Natural killer cell treated with Interleukin-12 subunit alpha and Interleukin-12 subunit beta and Interleukin-15 and Interleukin-18, amount 100 ng/mL, for 72 hours (primary cell): ENCODE results near the gene SPSB4. TPM values are rescaled to one million over a fixed set of nuclear protein-coding genes. Genes with fewer than 3 reads are reported as not detected.
"Not testable (repeated sequence)": the region's sequence is repeated elsewhere in the genome, so short reads cannot be mapped to it uniquely, and the experiment has no call there.

Source experiments
- ATAC-seq, 2 donors: fragments of 150-1000 bp; cut with Tn5 transposase in 1 of 2; sonication (Bioruptor Pico), chemical (Tn5 transposase) in 1 of 2; 2 replicates each; pipeline ENCODE4 v1.10.0; 2021
- DNase-seq: peaks from one replicate; pipeline ENCODE4 v3.0.0; 2022; ENCODE audit warnings: low spot score
- H3K27ac Mint-ChIP-seq, 2 donors: 1 replicate in 1 of 2; 2 replicates in 1 of 2; pipeline ENCODE4 v1.8.0; 2022; ENCODE audit warnings: mixed read lengths in 2 of 2, mild to moderate bottlenecking in 1 of 2, moderate library complexity in 1 of 2
- H3K27me3 Mint-ChIP-seq, 2 donors: 1 replicate in 1 of 2; 2 replicates in 1 of 2; pipeline ENCODE4 v1.8.0; 2022; ENCODE audit warnings: mixed read lengths in 2 of 2
- H3K36me3 Mint-ChIP-seq: one replicate; pipeline ENCODE4 v1.8.0; 2022; ENCODE audit warnings: mixed read lengths
- H3K4me1 Mint-ChIP-seq, 2 donors: 1 replicate in 1 of 2; 2 replicates in 1 of 2; pipeline ENCODE4 v1.8.0; 2022; ENCODE audit warnings: low read depth in 2 of 2, mixed read lengths in 2 of 2, mild to moderate bottlenecking in 1 of 2
- H3K4me3 Mint-ChIP-seq: one replicate; pipeline ENCODE4 v1.8.0; 2022; ENCODE audit warnings: mixed read lengths
- H3K9me3 Mint-ChIP-seq: 2 replicates; pipeline ENCODE4 v1.8.0; 2022; ENCODE audit warnings: mixed read lengths
- total RNA-seq, 2 donors: library from RNA; stranded (reverse); gene quantifications; one replicate each; pipeline ENCODE4 v1.2.3, GENCODE V29; 2022

SPSB4 gene
- total RNA-seq, 2 donors from 2014 or later = not detected

- ATAC-seq = no peak
- no peak overlapping the region for H3K4me3 Mint-ChIP-seq
- no peaks in the 10 kb centered on the region for H3K9me3 Mint-ChIP-seq
- H3K4me1 Mint-ChIP-seq = no peaks in the 10 kb centered on the region
- no peak for DNase-seq
- H3K36me3 Mint-ChIP-seq = no peaks in the 10 kb centered on the region
- peaks cover 0 to 3% of the 10 kb centered on the region in 2 donors for H3K27me3 Mint-ChIP-seq
- H3K27ac Mint-ChIP-seq = no peak overlapping the region
These were observed 51.9 kb downstream of the SPSB4 start for GRCh38 chr3:141103067-141103466.

- H3K27ac Mint-ChIP-seq = no peak overlapping the region
- H3K4me1 Mint-ChIP-seq = no peaks in the 10 kb centered on the region
- H3K9me3 Mint-ChIP-seq = no peaks in the 10 kb centered on the region
- DNase-seq (no peak), ATAC-seq (no peak)
- H3K36me3 Mint-ChIP-seq = no peaks in the 10 kb centered on the region
- peaks cover 0 to 3% of the 10 kb centered on the region in 2 donors for H3K27me3 Mint-ChIP-seq
- no peak overlapping the region for H3K4me3 Mint-ChIP-seq
These were observed 52.4 kb downstream of the SPSB4 start for GRCh38 chr3:141103503-141103902.

GRCh38 chr3:141104151-141104821 lies 53.1 kb downstream of the SPSB4 start:
- no peaks in the 10 kb centered on the region for H3K36me3 Mint-ChIP-seq
- peaks cover 0 to 3% of the 10 kb centered on the region in 2 donors for H3K27me3 Mint-ChIP-seq
- DNase-seq (no peak), ATAC-seq (no peak)
- no peaks in the 10 kb centered on the region for H3K4me1 Mint-ChIP-seq
- no peak overlapping the region for H3K4me3 Mint-ChIP-seq
- no peak overlapping the region for H3K27ac Mint-ChIP-seq
- H3K9me3 Mint-ChIP-seq = no peaks in the 10 kb centered on the region

GRCh38 chr3:141105828-141106628 lies 54.9 kb downstream of the SPSB4 start:
- Mint-ChIP-seq H3K4me3 (no peak overlapping the region), H3K4me1 (no peaks in the 10 kb centered on the region), H3K27me3 (no peaks in the 10 kb centered on the region), H3K36me3 (no peaks in the 10 kb centered on the region), H3K27ac (no peak overlapping the region), H3K9me3 (no peaks in the 10 kb centered on the region)
- ATAC-seq (no peak), DNase-seq (no peak)

GRCh38 chr3:141106842-141107241 lies 55.7 kb downstream of the SPSB4 start:
- Mint-ChIP-seq H3K27me3 (no peaks in the 10 kb centered on the region), H3K36me3 (no peaks in the 10 kb centered on the region), H3K27ac (no peak overlapping the region), H3K4me3 (no peak overlapping the region), H3K9me3 (no peaks in the 10 kb centered on the region), H3K4me1 (no peaks in the 10 kb centered on the region)
- ATAC-seq (no peak), DNase-seq (no peak)

- H3K4me3 Mint-ChIP-seq = no peak overlapping the region
- no peaks in the 10 kb centered on the region for H3K9me3 Mint-ChIP-seq
- H3K36me3 Mint-ChIP-seq = no peaks in the 10 kb centered on the region
- DNase-seq (no peak), ATAC-seq (no peak)
- no peaks in the 10 kb centered on the region for H3K4me1 Mint-ChIP-seq
- H3K27me3 Mint-ChIP-seq = peaks cover 0 to 3% of the 10 kb centered on the region in 2 donors
- H3K27ac Mint-ChIP-seq = no peak overlapping the region
These were observed 56.9 kb downstream of the SPSB4 start for GRCh38 chr3:141108039-141108438.

- H3K36me3 Mint-ChIP-seq = no peaks in the 10 kb centered on the region
- ATAC-seq (no peak), DNase-seq (no peak)
- peak overlapping the region in 1 of 2 donors; percentile 33 for H3K27ac Mint-ChIP-seq
- H3K9me3 Mint-ChIP-seq = no peaks in the 10 kb centered on the region
- H3K4me1 Mint-ChIP-seq = no peaks in the 10 kb centered on the region
- H3K27me3 Mint-ChIP-seq = peaks cover 0 to 8% of the 10 kb centered on the region in 2 donors
- no peak overlapping the region for H3K4me3 Mint-ChIP-seq
These were observed 58.6 kb downstream of the SPSB4 start for GRCh38 chr3:141109751-141110150.

GRCh38 chr3:141110322-141110721 lies 59.2 kb downstream of the SPSB4 start:
- peaks cover 0 to 8% of the 10 kb centered on the region in 2 donors for H3K27me3 Mint-ChIP-seq
- no peaks in the 10 kb centered on the region for H3K36me3 Mint-ChIP-seq
- no peak overlapping the region for H3K4me3 Mint-ChIP-seq
- no peak for ATAC-seq
- no peaks in the 10 kb centered on the region for H3K4me1 Mint-ChIP-seq
- DNase-seq = no peak
- no peak overlapping the region for H3K27ac Mint-ChIP-seq
- H3K9me3 Mint-ChIP-seq = no peaks in the 10 kb centered on the region

GRCh38 chr3:141111364-141112155 lies 60.4 kb downstream of the SPSB4 start:
- Mint-ChIP-seq H3K27me3 (peaks cover 0 to 10% of the 10 kb centered on the region in 2 donors), H3K4me1 (no peaks in the 10 kb centered on the region), H3K9me3 (no peaks in the 10 kb centered on the region), H3K27ac (no peak overlapping the region), H3K36me3 (no peaks in the 10 kb centered on the region), H3K4me3 (no peak overlapping the region)
- ATAC-seq (no peak), DNase-seq (no peak)

- Mint-ChIP-seq H3K36me3 (no peaks in the 10 kb centered on the region), H3K4me3 (no peak overlapping the region), H3K27ac (no peak overlapping the region), H3K4me1 (no peaks in the 10 kb centered on the region), H3K9me3 (no peaks in the 10 kb centered on the region), H3K27me3 (peaks cover 0 to 10% of the 10 kb centered on the region in 2 donors)
- DNase-seq (no peak), ATAC-seq (no peak)
These were observed 61.6 kb downstream of the SPSB4 start for GRCh38 chr3:141112686-141113297.

- not testable (repeated sequence) for ATAC-seq, H3K36me3 Mint-ChIP-seq, H3K27ac Mint-ChIP-seq
These were observed 62.5 kb downstream of the SPSB4 start for GRCh38 chr3:141113680-141114079.

GRCh38 chr3:141114179-141114745 lies 63.1 kb downstream of the SPSB4 start:
- Mint-ChIP-seq H3K4me3 (no peak overlapping the region), H3K9me3 (no peaks in the 10 kb centered on the region), H3K4me1 (no peaks in the 10 kb centered on the region), H3K27me3 (peaks cover 6 to 10% of the 10 kb centered on the region in 2 donors), H3K36me3 (no peaks in the 10 kb centered on the region), H3K27ac (no peak overlapping the region)
- ATAC-seq (no peak), DNase-seq (no peak)

More at GRCh38 chr3:141113680-141114079, 62.5 kb downstream of the SPSB4 start:
- H3K27me3 Mint-ChIP-seq, DNase-seq, H3K9me3 Mint-ChIP-seq, H3K4me1 Mint-ChIP-seq, H3K4me3 Mint-ChIP-seq: not testable (repeated sequence)

- DNase-seq = no peak
- H3K4me1 Mint-ChIP-seq = no peaks in the 10 kb centered on the region
- H3K36me3 Mint-ChIP-seq = no peaks in the 10 kb centered on the region
- ATAC-seq = no peak
- H3K27ac Mint-ChIP-seq = no peak overlapping the region
- H3K27me3 Mint-ChIP-seq = peaks cover 11 to 13% of the 10 kb centered on the region in 2 donors
- no peak overlapping the region for H3K4me3 Mint-ChIP-seq
- H3K9me3 Mint-ChIP-seq = no peaks in the 10 kb centered on the region
These were observed 63.8 kb downstream of the SPSB4 start for GRCh38 chr3:141114816-141115460.
